PFSK-1 (cell line): ENCODE measurements around the gene TPGS2.

Experiments
- FOXP2 ChIP-seq: optimal IDR thresholded peaks from 2 replicates; pipeline ENCODE3; 2011; ENCODE audit warnings: borderline replicate concordance, control low read depth, inconsistent platforms; ENCODE audit not compliant: insufficient read depth; ENCODE audit errors: extremely low read length, extremely low read depth
- POLR2AphosphoS5 ChIP-seq: IDR thresholded peaks from 2 replicates; pipeline ENCODE4 v1.6.1; 2012; ENCODE audit warnings: low read depth, mild to moderate bottlenecking, control low read depth, low read length, moderate library complexity
- SIN3A ChIP-seq: IDR thresholded peaks from 2 replicates; pipeline ENCODE4 v1.6.1; 2012; ENCODE audit warnings: mild to moderate bottlenecking, low read length, moderate library complexity, borderline replicate concordance; ENCODE audit not compliant: insufficient read depth
- TAF1 ChIP-seq: IDR thresholded peaks from 2 replicates; pipeline ENCODE4 v1.6.1; 2012; ENCODE audit warnings: low read length, control low read depth, borderline replicate concordance; ENCODE audit not compliant: insufficient read depth
- TF ChIP-seq, protein P1 (sequence below), 2 experiments: IDR thresholded peaks; 2 replicates each; pipeline versions ENCODE4 v1.6.1 to v1.8.0; 2011 to 2012; ENCODE audit warnings: low read depth in 2 of 2, low read length in 2 of 2, control low read depth in 1 of 2, inconsistent platforms in 1 of 2, mild to moderate bottlenecking in 1 of 2, moderate library complexity in 1 of 2; ENCODE audit not compliant: insufficient read depth in 1 of 2

TPGS2 gene

DNA sequence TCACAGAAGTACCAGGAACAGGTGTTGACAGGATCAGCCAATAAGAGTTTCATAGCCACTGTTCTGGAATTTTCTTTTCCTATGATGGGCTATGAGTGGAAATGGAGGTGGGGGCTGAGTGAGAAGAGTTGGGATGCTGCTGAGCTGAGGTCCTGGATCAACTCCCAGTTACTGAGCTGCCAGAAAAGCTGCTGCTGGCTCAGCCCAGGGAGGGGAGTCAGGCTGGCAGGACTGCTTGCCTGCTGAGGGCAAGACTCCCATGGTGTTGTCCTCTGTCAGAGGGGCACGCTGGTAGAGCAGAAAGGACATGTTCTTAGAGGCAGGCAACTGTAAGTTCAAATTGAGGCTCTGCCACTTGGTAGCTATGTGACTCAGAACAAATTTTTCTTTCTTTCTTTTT is 11.8 kb downstream of the TPGS2 start:
- TF ChIP-seq SIN3A (no peak), POLR2AphosphoS5 (no peak), TAF1 (no peak), FOXP2 (no peak)
- TF ChIP-seq, protein P1, sequence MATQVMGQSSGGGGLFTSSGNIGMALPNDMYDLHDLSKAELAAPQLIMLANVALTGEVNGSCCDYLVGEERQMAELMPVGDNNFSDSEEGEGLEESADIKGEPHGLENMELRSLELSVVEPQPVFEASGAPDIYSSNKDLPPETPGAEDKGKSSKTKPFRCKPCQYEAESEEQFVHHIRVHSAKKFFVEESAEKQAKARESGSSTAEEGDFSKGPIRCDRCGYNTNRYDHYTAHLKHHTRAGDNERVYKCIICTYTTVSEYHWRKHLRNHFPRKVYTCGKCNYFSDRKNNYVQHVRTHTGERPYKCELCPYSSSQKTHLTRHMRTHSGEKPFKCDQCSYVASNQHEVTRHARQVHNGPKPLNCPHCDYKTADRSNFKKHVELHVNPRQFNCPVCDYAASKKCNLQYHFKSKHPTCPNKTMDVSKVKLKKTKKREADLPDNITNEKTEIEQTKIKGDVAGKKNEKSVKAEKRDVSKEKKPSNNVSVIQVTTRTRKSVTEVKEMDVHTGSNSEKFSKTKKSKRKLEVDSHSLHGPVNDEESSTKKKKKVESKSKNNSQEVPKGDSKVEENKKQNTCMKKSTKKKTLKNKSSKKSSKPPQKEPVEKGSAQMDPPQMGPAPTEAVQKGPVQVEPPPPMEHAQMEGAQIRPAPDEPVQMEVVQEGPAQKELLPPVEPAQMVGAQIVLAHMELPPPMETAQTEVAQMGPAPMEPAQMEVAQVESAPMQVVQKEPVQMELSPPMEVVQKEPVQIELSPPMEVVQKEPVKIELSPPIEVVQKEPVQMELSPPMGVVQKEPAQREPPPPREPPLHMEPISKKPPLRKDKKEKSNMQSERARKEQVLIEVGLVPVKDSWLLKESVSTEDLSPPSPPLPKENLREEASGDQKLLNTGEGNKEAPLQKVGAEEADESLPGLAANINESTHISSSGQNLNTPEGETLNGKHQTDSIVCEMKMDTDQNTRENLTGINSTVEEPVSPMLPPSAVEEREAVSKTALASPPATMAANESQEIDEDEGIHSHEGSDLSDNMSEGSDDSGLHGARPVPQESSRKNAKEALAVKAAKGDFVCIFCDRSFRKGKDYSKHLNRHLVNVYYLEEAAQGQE (IDR thresholded peaks at IDR 0.05; ENCODE audit: insufficient read depth in 1 of 2, low read depth in 2 of 2, low read length in 2 of 2) = no peak

DNA sequence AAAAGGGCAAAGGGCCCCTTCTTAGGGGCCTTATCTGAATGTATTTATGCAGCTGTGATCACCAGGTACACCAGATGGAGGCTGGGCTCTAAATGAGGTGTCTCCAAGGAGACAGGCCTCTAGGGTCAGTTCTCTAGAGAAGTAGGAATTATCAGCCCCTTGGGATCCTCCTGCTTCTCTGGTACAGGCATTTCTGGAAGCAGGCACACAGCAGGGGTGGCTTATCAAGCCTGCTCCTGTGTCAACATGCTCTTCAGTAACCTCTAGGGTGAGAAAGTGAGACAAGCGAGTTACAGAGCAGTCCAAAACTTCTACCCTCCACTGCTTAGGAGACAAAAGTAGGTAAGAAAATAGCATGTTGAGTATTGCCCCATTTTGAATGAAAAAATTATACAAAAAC is 13.8 kb downstream of the TPGS2 start:
- TF ChIP-seq FOXP2 (no peak), SIN3A (no peak), TAF1 (no peak), POLR2AphosphoS5 (no peak)
- TF ChIP-seq, protein P1 (IDR thresholded peaks at IDR 0.05; ENCODE audit: insufficient read depth in 1 of 2, low read depth in 2 of 2, low read length in 2 of 2) = no peak

DNA sequence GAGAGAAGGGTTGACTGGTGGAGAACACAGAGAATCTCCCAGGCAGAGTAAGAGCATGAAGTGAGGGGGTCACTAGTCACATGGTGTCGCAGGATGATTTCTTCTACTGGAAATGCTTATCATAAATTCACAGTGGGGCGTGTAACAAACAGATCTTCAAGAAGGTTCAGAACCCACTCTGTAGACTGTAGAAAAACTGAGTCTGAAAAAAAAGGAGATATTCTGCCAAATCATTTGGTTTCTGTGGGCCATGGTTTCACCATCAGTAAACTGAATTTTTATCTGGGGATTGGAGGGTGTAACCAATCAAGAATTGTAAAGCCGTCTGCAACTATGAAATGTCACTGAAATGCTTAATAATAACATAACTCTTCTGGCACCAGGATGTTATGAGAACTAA is 15.0 kb downstream of the TPGS2 start:
- TF ChIP-seq, protein P1 (IDR thresholded peaks at IDR 0.05; ENCODE audit: insufficient read depth in 1 of 2, low read depth in 2 of 2, low read length in 2 of 2) = no peak
- TF ChIP-seq POLR2AphosphoS5 (no peak), FOXP2 (no peak), TAF1 (no peak), SIN3A (no peak)

DNA sequence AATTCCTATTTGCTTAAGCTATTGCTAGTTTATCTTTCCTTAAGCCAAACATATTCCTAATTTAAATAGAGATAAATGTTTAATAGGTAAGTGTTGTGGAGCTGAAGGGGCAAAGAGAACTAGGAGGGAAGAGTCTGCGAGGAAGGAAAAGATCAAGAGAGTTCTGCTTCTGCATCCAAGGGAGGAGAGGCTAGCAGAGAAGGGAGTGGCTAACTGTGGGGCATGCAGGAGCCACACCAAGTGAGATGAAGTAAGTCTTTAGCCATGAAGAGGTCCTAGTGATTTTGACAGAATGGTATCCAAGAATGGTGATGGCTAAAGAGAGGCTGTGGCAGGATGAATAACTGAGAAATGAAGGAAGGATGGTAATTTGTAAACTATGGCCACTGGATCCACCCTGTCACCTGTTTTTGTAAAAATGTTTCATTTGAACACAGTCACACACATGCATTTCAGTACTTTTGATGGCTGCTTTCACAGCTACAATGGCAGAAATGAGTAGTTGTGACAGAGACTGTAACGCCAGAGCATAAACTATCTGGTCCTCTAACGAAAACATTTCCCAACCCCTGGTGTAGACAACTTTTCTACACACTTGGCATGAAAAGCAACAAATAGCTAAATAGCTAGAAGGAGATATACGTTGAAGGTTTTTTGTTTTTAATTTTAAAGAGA is 15.6 kb downstream of the TPGS2 start:
- no peak for TF ChIP-seq TAF1
- TF ChIP-seq, protein P1 (IDR thresholded peaks at IDR 0.05; ENCODE audit: insufficient read depth in 1 of 2, low read depth in 2 of 2, low read length in 2 of 2) = no peak
- TF ChIP-seq POLR2AphosphoS5 = no peak
- no peak for TF ChIP-seq FOXP2
- no peak for TF ChIP-seq SIN3A
